Hepatocyte (in vitro differentiated cells): ENCODE results near the gene RPGR.

Source experiments
- CTCF ChIP-seq: fragments of 200-600 bp; sonication (generic); IDR thresholded peaks from 2 replicates; pipeline ENCODE4 v1.5.1; 2016; ENCODE audit warnings: antibody characterized with exemption, mild to moderate bottlenecking; ENCODE audit not compliant: poor library complexity
- EZH2 ChIP-seq: fragments of 200-600 bp; sonication (generic); IDR thresholded peaks from 2 replicates; pipeline ENCODE4 v1.6.1; 2016; ENCODE audit warnings: antibody characterized with exemption, mild to moderate bottlenecking, borderline replicate concordance
- EZH2phosphoT487 ChIP-seq: fragments of 200-600 bp; sonication (generic); IDR thresholded peaks from one replicate; pipeline ENCODE4 v1.6.1; 2018; ENCODE audit warnings: antibody characterized with exemption, mild to moderate bottlenecking, low read depth, moderate library complexity; ENCODE audit not compliant: unreplicated experiment, severe bottlenecking

- TF ChIP-seq CTCF (no peak), EZH2 (no peak), EZH2phosphoT487 (no peak)
Measured at GRCh38 chrX:38336538-38337240, 9.4 kb upstream of the RPGR start.
